GM18499 (cell line): Measurements from ENCODE around the gene RNF166.
A peak's percentile ranks its signal among the peaks of the same experiment; 100 is the strongest.

Source experiments
- ATAC-seq: cut with Tn5 transposase; IDR thresholded peaks from one replicate; pipeline ENCODE4 v1.9.1; 2021; ENCODE audit warnings: moderate number of reproducible peaks; ENCODE audit not compliant: insufficient read depth, unreplicated experiment

The RNF166 gene

DNA sequence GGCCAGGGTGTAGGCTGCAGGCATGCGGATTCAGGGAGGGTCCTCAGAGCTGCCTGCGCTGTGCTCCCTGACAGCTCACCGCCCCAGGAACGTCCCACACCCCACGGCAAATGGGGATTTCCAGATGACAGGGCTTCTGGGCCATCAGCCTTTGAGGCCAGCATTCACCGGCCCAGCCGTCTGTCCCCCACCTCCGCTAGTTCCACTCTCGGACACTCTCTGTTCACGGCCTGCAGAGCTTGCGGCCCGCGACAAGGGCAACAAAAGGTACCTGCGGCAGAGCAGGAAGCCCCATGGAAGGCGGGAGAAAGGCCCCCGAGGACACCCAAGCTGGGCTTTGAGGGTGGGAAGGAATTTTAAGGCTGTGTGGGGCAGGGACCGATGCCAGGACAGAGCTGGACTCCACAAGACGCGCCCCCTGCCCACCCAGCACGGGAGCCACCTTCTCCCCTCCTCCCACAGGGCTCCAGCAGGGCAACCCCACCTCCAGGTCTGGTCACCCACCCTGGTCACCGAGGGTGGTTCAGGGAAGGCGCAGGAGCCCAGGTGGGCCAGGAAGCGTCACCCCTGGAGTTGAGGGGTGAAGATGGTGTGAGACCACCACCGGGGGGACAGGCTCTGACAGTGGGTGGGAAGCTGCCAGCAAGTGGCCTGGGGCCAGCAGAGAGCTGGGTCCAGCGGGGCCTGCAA lies 49.8 kb downstream of the RNF166 start:
- ATAC-seq, result no peak

DNA sequence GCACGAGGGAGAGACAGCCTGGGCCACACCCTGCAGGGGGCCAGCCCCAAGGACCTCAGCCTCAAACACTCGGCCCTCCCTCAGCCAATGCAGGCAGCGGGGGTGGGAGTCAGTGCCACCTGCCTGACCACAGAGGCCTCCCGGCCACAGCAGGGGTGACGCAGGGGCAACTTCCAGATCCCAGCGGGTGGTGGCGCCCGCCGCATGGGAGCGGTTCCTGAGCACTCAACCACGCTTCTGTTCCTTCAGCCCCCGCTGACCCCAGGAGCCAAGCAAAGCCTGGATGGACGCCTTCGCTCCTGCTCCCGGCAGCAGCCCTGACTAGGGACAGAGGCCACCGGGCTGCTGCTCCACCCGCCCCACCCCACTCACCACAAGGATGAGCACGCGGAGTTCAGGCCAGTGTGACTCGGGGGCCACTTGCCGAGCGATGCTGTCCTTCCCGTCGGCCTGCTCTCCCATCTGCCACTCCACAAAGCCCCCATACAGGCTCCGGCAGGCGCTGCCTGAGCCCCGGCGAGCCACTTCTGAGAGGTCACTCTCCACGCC lies 50.4 kb downstream of the RNF166 start:
- ATAC-seq, result no peak

GRCh38 chr16:88655053-88655732 lies 51.0 kb downstream of the RNF166 start:
- ATAC-seq, result no peak

- ATAC-seq, result no peak
Observed at GRCh38 chr16:88654363-88655052, 51.7 kb downstream of the RNF166 start.

- ATAC-seq, result no peak
Observed at GRCh38 chr16:88653596-88654362, 52.4 kb downstream of the RNF166 start.

DNA sequence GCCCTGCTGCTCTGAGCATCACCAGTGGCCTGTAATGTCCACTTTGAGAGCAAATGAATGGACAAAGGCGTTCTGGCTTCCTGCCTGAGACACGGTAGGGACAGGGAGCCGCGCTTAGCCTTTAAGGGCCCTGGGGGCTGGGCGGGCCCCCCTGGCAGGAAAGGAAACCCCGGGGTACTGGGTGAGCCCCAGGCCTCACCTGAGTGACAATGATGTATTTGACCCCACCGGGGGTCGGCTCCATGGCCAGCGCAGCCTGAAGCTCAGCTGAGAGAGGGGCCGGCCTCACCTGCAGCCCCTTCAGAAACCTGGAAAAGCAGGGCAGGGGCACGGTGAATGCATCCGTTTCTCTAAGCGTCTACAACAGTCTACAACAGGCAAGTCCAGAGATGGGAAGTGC lies 53.1 kb downstream of the RNF166 start:
- ATAC-seq, result no peak

- ATAC-seq, result no peak
Observed at GRCh38 chr16:88652762-88653063, 53.5 kb downstream of the RNF166 start.

DNA sequence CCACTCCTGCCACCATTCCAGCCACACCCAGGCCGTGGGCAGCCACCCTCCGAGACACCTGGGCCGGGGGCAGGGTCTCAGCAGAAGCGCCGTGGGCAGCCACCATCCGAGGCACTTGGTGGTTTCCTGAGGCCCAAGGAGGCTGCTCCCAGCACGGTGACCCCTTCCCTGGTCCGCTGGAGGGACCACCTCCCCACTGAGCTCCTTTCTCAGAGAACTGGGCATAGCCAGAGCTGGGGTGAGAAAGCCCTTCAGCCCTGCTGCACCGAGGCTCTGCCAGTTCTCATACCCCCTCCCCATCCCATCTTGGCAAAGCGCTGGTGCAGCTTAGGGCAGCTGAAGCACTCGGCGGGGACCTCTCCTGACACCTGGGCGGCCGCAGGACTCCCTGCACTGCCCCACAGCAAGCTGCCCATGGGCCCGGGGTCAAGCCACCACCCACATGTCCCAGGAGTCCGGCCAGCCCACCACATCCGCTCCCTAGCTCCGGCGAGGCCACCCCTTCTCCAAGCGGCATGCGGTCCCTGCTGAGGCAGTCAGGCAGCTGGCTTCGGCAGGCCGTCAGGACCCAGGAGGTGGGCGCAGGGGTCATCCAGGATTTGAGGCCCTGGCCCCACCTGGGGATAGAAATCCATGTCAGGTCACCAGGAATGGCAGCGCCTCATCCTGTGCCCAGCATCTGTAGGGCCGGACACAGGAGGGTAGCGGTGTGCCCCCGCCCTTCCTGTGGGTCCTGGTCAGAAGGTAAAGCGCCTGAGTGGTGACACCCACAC lies 54.0 kb downstream of the RNF166 start:
- no peak for ATAC-seq

- peak; percentile 46 for ATAC-seq
Observed at GRCh38 chr16:88651276-88651988, 54.8 kb downstream of the RNF166 start.

DNA sequence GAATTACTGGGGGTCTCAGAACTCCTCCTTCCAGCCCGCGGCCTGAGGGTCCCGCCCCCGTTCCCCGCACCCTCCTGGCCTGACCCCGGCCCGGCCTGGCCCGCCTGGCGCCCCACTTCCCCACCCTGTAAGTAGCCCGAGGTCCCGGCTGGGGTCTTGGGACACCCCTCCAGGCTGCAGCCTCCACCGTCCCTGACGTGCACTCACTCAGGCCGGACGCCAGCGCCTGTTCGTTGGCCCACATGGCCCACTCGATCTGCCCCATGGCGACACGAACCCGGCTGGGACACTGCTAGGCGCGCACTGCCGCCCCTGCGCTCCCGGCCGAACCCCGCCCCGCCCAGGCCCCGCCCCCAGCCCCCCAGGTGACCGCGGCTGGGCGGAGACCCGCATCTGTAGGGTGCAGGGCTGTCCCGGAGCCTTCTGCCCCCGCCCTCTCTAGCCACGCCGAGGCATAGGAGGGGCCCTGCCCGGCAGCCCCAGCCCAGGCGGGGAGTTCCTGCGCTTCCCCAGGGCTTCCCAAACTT lies 55.4 kb downstream of the RNF166 start, which contains the start of gene CYBA:
Gene CYBA, minus strand, starts transcription at position 305 of the 527 bp plus-strand sequence. Its CDS starts 40 bp downstream, at position 265.
- ATAC-seq, result peak; percentile 39

DNA sequence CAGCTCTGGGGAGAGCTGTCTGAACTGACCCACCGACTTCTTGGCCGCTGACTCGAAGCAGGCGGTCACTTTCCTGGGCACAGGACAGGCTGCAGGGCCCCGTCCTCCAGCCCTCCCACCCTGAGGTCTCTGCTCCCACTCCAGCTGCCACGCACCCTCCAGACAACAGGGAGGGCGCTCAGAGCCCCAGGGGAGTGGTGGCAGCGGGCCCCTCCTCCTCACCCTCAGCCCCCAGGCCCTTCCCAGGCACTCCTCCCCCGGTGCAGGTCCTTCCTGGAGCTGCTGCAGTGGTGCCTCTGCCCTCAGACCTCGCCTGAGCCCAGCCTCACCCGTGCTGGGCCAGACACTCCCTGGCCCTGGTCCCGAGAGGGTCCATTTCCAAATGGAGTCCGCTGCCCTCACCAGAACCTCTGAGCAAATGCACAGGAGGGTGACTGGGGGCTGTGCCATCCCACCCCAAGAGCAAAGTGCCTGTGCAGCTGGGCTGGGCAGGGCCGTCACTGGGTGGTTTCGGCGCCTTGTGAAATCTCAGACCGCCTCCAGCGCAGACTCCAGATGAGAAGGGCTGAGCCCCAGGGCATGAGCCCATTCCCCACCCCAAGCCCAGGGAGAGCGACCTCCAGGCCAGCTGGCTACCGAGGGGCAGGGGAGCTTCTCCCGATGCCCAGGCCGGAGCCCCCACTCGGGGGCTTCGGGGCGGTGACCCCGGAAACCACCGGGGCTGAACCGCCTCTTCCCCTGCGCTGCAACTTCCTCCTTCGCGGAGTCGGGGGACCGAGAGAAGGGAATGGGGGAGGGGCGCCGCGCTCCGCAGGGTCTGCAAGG lies 56.1 kb downstream of the RNF166 start:
- ATAC-seq, result no peak

- no peak for ATAC-seq
Observed at GRCh38 chr16:88649195-88649923, 56.8 kb downstream of the RNF166 start.

DNA sequence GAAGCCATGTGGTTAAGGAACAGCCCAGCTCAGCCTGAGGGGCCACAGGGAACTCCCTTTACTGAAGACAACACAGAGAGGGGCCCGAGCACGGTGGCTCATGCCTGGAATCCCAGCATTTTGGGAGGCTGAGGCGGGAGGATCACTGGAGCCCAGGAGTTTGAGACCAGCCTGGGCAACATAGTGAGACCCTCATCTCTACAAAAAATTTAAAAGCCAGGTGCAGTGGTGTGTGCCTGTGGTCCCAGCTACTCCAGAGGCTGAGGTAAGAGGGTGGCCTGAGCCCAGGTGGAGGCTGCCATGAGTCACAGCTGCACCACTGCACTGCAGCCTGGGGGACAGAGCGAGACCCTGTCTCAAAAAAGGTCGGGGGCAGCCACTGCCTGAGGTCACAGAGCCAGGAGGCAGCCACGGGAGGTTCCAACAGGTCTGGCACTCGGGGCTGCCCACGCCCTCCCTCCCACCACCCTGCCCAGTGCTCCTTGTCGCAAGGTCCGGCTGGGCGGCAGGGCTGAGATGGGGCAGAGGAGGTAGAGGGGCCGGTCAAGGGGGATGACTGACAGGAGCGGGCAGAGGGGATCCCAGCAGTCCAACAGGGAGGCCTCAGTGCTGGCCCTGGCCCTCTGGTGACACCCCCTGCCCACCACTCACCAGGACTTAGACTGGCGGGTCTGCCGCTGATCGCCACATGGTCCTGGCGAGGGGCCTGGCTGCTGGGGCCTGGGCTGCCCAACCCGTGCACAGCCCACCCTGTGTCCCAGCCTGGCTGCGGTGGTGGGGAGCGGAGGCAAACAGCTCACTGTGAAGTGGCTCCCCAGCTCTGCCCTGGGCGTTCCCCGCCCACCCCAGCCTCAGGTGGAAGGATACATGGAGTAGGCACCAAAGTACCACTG lies 58.8 kb downstream of the RNF166 start:
- ATAC-seq, result no peak
